CD4-positive, alpha-beta T cell treated with Interferon gamma for 1 hour (primary cell): ENCODE data around the gene CBX4.
"Not testable (repeated sequence)": the region's sequence is repeated elsewhere in the genome, so short reads cannot be mapped to it uniquely, and the experiment has no call there.

Experiments
- DNase-seq: peaks from one replicate; pipeline ENCODE4 v3.0.0-alpha.2; 2020

CBX4 gene

DNA sequence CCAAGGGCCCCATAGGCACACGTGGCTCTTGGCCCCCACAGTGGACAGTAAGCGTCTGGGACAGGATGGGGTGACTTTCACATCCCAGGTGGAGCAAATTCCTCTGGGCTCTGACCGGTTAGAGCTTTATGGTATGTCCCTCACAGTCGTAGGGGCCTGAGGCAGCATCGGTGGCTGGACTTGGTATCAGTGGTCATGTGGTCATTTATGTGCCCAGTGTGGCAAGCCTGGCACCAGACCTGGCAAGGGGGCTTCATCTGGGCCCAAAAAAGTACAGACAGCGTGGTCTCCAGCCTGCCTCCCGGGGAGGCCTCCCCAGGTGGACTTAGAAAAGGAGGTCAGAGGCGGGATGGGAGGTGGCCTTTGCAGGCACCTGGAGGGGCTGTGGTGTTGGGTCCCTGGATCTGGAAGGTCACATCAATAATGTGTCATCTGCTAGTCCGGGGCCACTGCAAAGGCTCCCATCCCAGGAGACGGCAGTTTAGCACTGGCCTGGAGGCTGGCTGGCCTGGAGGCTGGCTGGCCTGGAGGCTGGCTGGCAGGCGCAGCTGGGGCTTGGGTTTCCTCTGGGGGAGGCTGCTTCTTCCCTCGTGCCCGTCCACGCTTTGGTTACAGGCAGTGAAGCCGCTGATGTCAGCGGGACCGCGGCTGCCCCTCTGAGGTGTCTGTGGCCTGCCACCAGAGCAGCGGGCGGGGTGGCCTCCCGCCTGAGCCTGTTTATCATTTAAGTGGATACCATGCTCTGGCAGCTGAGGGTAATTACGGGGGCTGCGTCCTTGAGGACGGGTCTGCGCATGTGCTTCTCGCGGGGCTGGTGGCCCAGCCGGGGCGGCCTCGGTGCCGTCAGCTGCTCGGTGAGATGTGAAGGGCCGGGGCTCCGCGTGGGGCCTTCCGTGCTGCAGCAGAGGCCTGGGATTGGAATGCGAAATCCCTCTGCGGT is 20.7 kb upstream of the CBX4 start:
- DNase-seq = no peak

DNA sequence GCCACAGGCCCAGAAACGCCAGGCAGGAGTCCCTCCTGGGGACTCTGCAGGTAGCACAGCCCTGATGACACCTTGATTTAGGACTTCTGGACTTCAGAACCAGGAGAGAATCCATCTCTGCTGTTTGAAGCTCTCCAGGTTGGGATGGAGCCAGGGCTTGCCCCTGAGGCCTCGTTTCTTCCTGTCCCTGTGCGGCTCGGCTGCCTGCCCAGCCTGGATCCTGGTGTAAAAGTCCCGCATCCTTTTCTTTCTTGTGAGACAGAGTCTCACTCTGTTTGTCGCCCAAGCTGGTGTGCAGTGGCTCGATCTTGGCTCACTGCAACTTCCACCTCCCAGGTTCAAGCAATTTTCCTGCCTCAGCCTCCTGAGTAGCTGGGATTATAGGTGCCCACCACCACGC is 17.9 kb upstream of the CBX4 start:
- DNase-seq = no peak

DNA sequence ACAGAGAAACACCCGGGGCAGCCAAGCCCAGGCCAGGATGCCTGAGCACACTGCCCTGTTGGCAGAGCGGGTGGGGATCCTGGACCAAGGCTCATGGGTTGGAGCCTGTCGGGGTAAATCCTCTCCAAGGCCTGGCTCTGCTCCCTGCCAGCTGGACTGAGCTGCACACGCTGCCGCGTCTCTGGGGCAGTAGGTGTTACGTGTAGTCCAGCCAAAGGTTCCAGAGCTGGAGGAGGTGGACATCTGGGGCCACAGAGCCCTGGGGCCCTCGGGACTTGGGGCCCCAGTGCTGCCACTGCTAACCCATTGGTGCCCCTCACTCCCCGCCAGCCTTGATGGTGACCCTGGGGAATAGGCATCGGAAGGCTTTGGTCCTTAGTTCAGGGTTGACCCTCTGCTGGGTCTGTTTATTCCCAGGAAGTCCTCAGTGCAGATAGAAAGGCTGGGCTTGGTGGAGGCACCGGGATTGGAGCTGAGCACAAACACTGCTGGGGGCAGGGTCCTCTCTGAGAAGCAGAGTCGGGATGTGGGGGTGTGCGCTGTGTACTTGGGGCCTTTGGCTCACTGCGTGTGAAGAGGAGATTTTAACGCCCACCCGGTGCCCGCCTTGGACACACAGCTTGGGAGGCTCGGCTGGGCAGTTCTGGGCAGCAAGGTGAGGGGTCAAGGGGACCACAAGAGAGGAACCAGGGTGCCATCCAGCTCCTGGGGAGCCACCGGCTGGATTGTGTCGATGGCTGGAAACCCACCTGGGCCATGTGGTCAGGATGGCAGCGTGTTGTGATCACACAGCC is 16.3 kb upstream of the CBX4 start:
- DNase-seq = no peak

DNA sequence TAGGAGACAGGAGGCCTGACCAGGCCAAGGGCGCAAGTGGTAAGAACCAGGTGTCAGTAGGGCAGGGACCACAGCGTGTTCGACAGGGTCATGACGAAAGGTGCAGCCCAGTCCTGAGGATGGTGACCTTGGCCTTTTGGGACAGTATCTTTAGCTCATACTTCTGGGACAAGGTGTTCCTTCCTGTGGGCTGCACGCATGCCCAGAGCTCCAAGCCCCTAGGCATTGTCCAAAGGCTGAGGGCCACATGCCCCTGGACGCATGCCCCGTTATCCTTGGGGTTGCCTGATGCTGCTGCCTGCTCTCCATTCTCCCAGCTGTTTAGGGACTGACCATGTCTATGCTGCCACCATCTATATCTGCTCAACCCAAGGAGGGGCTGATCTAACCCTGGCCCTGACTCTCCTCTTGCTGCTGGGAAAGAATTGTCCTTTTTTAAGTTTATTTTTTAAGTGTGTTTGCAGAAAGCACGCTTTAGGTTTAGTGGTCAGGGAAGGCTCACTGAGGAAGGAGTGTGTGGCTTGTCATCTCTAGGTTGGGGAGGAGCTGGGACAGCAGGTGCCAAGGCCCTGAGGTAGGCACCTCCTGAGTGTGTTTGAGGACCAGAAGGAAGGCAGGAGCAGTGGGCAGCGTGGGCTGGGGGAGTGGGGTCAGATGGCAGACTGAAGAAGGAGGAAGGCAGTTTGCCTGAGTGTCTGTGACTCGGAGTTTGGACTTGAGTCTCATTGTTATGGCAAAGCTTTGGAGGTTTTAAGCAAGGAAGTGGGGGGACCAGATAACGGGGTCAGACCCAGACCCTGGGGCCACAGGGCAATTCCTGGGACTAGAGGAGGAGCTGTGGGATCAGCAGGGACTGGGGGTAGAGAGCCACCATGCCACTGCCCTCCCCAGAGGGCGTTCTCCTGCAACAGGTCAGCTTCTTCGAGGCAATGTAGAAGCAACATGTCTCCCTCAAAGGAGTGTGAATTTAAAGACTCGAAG is 15.1 kb upstream of the CBX4 start:
- DNase-seq = no peak

DNA sequence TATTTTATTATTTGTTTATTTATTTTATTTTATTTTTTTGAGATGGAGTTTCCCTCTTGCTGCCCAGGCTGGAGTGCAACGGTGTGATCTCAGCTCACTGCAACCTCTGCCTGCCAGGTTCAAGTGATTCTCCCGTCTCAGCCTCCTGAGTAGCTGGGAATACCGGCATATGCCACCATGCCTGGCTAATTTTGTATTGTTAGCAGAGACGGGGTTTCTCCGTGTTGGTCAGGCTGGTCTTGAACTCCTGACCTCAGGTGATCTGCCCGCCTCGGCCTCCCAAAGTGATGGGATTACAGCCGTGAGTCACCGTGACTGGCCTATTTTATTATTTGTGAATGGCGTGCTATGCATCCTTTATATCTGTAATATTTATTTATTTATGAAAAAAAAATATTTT is 13.9 kb upstream of the CBX4 start:
- DNase-seq = not testable (repeated sequence)

DNA sequence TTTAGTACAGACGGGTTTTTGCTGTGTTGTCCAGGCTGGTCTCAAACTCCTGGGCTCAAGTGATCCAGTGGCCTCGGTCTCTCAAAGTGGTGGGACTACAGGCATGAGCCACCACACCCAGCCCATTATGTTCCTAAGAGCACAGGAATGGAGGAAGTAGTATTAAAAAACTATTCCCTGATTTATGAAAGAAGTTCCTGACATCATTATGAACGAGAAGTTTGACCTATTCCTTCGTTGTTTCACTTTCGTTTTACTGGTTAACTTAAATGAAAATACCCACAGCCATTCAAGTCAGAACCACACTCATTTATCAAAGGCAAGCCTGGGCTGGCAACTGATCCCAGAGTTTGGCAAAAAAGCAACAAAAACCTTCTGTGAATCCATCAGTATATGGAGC is 13.5 kb upstream of the CBX4 start:
- no peak for DNase-seq

DNA sequence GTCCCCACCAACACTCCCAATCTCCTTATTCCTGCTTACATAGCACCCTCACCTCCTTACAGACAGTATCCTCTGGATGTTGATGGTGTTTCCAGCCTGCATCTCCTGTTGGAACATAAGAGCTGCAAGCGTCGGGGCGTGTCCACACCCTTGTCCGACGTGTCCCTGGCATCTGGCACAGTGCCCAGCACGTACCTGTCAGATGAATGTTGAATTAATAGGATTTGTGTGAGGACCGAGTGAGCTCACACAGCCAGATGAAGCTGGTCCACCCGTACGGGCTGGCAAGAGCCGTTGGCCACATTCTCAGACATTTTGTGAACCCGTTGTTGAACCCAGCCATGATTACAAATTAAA is 12.2 kb upstream of the CBX4 start:
- DNase-seq = no peak

DNA sequence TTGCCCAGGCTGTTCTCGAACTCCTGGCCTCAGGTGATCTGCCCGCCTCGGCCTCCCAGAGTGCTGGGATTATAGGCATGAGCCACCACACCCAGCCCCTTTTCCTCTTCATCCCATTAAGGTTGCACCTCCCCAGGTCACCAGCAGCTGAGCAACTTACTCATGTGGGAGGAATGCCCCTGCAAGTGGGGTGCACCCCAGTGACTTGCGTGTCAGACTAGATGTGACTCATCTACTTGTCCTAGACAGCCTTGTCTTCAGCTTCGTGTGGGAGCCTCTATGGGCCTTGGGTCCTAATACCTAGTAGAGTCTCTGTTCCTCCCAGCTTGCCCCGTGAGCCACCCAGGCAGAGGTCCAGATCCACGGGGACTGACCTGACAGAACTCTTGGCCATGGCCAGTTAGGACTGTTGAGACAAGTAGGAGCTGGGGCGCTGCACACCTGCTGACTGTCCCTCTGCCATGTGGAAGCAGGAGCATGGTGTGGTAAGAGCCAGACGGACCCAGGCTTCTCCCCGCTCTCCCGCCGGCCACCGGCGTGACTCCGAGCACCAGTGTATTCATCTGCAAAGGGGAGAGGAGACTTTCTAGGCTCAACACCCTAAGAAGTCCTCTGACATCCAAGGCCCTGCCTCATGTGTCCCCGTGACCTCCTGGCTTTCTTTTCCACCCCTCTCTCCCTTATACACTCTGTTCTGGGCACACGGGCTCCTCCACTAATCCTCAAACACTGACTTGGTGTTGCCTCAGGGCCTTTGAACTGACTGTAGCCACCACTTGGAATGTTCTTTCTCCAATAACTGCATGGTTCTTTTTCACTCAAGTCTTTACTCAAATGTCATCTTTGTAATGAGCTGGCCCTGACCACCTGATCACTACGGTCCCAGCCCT is 11.6 kb upstream of the CBX4 start:
- no peak for DNase-seq

DNA sequence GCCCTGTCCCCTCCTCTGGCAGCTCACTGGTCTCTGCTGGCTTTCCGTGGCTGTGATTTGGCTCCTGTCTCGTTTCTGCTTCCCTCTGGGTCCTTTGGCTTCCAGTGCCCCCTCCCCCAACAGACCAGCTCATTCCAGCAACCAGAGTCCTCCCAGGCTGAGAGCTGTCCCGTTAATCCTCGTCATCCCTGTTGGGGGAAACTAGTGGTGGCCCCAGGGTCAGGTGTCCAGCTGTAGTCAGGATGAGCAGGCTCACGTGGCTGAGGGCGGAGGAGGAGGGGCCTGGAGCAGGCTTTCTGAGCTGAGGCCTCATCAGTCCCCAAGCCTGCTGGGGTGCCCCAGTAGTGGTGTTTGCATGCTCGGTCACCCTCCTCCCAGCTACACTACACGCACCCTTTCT is 10.7 kb upstream of the CBX4 start:
- no peak for DNase-seq

DNA sequence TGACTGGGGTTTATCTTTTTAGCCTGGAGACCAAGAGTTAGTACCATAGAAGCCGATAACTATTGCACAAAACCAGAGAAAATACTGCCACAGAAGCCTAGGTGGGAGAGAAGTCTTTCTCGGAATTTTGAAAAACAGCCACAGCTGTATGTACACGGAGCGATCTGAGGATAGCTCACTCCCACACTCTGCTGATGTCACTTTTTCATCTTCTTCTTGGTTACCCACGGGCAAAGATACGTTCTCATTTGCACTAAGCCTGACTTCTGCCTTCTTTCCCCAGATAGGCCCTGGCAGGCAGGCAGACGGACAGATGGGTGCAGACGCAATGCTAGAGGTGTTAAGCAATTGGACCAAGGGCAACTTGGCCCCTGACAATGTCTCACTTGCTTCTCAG is 9.1 kb upstream of the CBX4 start:
- no peak for DNase-seq

DNA sequence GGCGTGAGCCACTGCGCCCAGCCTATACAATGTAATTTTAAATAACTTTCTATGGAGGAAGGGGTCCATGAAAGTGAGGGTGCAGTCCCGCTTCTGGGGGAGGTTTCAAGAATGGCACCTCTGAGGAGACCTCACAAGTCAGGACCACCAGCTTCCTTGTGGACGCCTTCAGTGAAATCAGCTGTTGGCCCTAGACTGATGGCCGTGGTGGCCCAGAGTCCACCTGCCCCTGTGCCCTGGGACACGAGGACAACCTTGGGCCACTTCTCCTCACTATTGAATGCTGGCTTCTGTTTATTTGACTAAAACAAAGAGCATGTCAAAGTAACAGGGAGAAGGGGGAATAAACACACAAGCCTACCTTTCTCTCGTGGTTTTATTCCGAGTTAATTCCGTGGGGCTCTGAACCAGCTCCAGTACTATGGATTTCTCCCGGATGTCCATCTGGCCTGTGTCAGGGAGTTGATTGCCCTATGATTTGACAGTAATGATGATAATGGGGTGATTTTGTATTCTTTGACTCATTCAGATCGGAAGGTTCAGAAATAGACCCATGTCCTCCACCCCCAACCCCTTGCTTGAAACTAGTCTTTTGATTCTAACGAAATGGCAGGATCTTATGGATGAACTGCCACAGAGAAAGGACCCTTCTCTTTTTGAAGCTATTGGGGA is 8.6 kb upstream of the CBX4 start:
- DNase-seq = no peak

DNA sequence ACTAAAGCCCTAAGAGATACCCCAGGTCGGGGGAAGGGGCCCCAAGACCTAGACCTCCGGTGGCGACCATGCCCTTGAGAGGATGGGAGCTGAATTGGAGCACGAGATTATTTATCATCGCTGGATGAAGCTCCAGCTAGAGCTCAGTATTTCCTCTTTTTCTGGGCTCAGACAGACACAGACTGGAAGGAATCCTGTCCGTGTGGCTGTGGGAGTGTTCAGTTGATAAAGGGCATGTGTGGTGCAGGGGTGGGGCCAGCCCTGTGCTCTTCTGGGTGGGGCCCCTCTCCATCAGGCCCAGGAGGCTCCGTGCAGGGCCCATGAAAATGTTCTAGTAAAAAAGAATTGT is 6.3 kb upstream of the CBX4 start:
- DNase-seq = no peak

DNA sequence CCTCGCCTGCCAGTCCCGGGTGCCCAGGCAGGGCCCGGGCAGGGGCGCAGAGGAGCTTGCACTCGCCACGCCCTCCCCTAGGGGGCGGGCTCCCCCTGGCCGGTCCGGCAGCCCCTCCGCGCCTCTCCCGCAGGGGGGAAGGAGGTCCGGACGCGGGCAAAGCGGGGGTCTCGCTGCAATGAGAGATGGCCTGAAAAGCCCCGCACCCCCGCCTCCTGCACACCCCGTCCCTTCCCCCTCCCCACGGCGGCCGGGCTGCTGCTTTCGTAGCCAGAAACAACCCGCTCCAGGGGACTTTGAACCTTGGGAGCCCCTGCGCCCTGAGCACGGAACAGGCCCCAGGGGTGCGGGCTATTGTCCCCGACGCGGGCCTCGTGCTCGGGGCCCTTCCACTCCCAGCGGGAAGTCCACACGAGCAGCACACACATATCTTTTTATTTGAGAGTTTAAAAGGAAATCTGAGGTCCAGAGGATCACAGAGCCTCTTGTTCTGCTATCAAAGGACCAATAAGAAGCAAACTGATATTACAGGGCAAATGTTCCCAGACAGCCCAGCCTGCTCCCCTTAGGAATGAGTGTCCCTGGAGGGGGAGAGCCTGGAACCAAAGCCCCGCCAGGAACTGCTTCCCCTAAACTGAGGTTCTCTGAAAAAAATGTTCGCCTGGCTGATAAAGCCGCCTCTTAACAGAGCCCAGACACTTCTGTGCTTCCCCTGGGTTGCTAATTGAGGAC is 5.8 kb upstream of the CBX4 start:
- DNase-seq = no peak

DNA sequence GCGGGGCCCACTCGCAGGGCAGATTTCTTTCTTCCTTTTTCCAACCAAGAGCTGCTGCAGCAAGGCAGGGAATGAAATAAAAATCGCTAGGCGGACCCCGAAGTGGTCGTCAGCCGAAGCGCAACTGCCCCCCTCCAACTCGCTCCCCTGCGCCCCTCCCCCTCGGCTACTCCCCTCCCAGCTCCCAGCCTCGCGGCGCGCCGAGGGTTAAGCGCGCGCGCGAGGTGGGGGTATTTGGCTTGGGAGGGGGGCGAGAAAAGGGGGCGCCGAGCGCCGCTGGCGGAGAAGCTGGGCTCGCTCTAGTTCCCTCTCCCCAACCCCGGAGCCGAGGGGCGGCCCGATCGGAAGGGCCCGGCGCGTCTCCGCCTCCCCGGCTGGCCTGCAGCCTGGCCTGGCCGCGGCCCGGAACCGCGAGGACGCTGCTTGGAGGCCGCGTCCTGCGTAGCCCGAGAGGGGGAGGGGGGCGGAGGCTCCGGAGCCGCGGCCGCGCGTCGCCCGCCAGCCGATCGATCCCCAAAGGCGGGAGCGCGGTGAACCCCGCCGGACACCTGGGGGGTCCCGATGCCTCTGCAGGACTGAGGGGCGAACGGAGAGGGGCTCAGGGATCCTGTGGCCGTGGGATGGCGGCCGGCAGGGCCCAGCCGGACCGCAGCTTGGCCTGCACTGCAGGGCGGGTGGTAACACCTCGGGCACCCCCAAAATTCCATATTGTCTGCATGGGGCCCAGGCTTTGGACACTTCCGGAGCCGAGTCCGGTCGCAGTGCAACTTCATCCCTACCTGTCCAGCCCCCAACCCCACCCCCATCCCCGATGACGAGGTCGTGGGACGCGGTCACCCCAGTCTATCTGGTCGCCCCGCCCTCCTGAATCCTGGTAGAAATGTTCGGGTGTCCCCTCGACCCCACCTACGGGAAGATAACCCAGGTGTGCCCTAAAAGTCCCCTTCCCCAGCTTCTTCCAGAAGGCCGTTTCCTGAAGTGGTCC is 4.9 kb upstream of the CBX4 start:
- DNase-seq = no peak

DNA sequence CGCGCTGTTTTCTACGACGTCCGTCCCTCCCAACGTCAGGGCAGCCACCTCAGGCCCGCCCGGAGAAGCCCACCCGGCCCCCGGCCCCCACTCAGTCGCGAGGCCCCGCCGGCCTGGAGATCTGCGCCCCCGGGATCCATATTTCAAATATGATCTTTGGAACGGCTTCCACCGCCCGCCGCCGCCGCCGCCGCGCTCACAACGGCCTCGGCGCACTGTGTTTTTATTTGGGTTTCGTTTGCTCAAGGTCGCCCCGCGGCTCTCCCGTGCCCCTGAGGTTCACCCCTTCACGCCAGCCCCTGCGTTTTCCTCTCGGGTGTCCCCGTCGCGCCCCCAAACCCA is 4.2 kb upstream of the CBX4 start:
- no peak for DNase-seq

DNA sequence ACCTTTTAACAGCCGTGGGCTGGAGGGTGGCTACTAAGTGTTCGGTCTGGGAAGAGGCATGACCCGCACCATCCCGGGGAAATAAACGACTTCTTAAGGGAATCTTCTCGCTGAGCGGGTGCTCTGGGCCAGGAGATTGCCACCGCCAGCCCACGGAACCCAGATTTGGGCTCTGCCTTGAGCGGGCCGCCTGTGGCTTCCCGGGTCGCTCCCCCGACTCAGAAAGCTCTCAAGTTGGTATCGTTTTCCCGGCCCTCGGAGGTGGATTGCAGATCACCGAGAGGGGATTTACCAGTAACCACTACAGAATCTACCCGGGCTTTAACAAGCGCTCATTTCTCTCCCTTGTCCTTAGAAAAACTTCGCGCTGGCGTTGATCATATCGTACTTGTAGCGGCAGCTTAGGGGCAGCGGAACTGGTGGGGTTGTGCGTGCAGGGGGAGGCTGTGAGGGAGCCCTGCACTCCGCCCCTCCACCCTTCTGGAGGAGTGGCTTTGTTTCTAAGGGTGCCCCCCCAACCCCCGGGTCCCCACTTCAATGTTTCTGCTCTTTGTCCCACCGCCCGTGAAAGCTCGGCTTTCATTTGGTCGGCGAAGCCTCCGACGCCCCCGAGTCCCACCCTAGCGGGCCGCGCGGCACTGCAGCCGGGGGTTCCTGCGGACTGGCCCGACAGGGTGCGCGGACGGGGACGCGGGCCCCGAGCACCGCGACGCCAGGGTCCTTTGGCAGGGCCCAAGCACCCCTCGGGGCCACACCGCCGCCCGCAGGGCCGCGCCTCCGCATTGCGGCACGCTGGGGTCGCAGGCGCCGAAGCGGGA is 3.6 kb upstream of the CBX4 start:
- DNase-seq = no peak

DNA sequence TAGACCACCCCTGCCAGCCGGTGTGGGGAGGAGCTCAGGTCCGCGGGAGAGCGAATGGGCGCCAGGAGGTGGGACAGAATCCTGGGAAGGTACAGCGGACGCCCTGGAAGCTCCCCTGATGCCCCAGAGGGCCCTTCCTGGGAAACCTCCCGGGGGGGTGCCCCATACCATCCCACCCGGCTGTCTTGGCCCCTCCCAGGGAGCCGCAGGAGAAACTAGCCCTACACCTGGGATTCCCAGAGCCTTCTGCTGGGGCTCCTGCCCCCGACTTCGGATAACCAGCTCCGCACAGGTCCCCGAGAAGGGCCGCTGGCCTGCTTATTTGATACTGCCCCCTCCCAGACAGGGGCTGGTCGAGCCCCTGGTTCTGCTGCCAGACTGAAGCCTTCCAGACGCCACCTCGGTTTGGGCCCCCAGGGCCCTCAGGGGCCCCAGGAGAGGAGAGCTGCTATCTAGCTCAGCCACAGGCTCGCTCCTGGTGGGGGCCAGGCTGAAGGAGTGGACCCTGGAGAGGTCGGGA is 3.0 kb upstream of the CBX4 start:
- no peak for DNase-seq

DNA sequence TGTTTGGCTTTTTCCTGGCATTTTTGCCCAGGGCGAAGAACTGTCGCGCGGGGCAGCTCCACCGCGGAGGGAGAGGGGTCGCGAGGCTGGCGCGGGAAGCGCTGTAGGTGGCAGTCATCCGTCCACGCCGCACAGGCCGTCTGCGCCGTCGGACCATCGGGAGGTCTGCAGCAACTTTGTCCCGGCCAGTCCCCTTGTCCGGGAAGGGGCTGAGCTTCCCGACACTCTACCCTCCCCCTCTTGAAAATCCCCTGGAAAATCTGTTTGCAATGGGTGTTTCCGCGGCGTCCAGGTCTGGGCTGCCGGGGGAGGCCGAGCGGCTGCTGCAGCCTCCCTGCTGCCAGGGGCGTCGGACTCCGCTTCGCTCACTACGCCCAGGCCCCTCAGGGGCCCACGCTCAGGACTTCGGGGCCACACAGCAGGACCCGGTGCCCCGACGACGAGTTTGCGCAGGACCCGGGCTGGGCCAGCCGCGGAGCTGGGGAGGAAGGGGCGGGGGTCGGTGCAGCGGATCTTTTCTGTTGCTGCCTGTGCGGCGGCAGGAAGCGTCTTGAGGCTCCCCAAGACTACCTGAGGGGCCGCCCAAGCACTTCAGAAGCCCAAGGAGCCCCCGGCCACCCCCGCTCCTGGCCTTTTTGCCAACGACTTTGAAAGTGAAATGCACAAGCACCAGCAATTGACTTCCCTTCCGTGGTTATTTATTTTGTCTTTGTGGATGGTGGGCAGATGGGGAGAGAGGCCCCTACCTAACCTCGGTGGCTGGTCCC is 2.3 kb upstream of the CBX4 start:
- no peak for DNase-seq
